HEK293 (cell line): ENCODE measurements around the gene LILRA1.

ENCODE experiments used
- CTCF ChIA-PET: fragments of 350-600 bp; formaldehyde crosslinking; extraction: SDS; loops from one replicate; lab custom pipeline; 2021; ENCODE audit warnings: antibody characterized with exemption; lab: Yijun Ruan, JAX
- POLR2A ChIA-PET: fragments of 300-600 bp; formaldehyde crosslinking; extraction: SDS; loops from one replicate; lab custom pipeline; 2020; ENCODE audit warnings: antibody characterized with exemption, inconsistent platforms; lab: Yijun Ruan, JAX
- H3K27ac ChIP-seq: fragments of 200-500 bp; sonication (Bioruptor generic); 2 replicates; pipeline ENCODE4 v1.5.1; 2014; ENCODE audit warnings: low read depth, low read length, control low read depth, inconsistent platforms; ENCODE audit errors: extremely low read depth
- H3K36me3 ChIP-seq, 2 experiments: fragments of 200-500 bp in 1 of 2; sonication (Bioruptor generic) in 1 of 2; 1 replicate in 1 of 2; 2 replicates in 1 of 2; pipeline ENCODE4 v1.5.1; 2014 to 2017; ENCODE audit warnings: inconsistent platforms in 2 of 2, low read length in 2 of 2; ENCODE audit not compliant: control insufficient read depth in 2 of 2, insufficient read depth in 1 of 2
- H3K4me1 ChIP-seq: fragments of 200-500 bp; sonication (Bioruptor generic); 2 replicates; pipeline ENCODE4 v1.5.1; 2014; ENCODE audit warnings: mild to moderate bottlenecking, low read length, inconsistent platforms; ENCODE audit not compliant: control insufficient read depth, insufficient read depth
- H3K4me3 ChIP-seq: 2 replicates; pipeline ENCODE4 v1.5.1; 2011; ENCODE audit warnings: low read depth, mild to moderate bottlenecking, control low read depth, low read length, moderate library complexity
- H3K9me3 ChIP-seq: fragments of 200-500 bp; sonication (Bioruptor generic); 2 replicates; pipeline ENCODE4 v1.5.1; 2014; ENCODE audit warnings: low read depth, low read length, inconsistent platforms; ENCODE audit not compliant: control insufficient read depth, insufficient read depth
- EGR2 ChIP-seq: fragments of 450-650 bp; formaldehyde crosslinking; IDR thresholded peaks from 2 replicates; pipeline ENCODE4 v1.5.1; 2016; ENCODE audit warnings: low read depth, missing biosample characterization, missing genetic modification characterization
- INSM2 ChIP-seq: fragments of 450-650 bp; formaldehyde crosslinking; IDR thresholded peaks from 2 replicates; pipeline ENCODE4 v1.5.1; 2016; ENCODE audit warnings: missing biosample characterization, missing genetic modification characterization
- PRDM2 ChIP-seq: fragments of 450-650 bp; formaldehyde crosslinking; IDR thresholded peaks from 2 replicates; pipeline ENCODE4 v1.5.1; 2016; ENCODE audit warnings: missing biosample characterization, missing genetic modification characterization, borderline replicate concordance
- ZBTB11 ChIP-seq: fragments of 450-650 bp; formaldehyde crosslinking; conservative IDR thresholded peaks from 2 replicates; pipeline ENCODE4 v1.5.1; 2016; ENCODE audit warnings: low read depth, missing biosample characterization, missing genetic modification characterization
- ZBTB6 ChIP-seq: fragments of 450-650 bp; formaldehyde crosslinking; IDR thresholded peaks from 2 replicates; pipeline ENCODE4 v1.5.1; 2017; ENCODE audit warnings: missing biosample characterization, missing genetic modification characterization
- ZFP69B ChIP-seq: fragments of 450-650 bp; formaldehyde crosslinking; IDR thresholded peaks from 2 replicates; pipeline ENCODE4 v1.5.1; 2016; ENCODE audit warnings: missing biosample characterization, missing genetic modification characterization
- ZNF148 ChIP-seq: fragments of 450-650 bp; formaldehyde crosslinking; IDR thresholded peaks from 2 replicates; pipeline ENCODE4 v1.5.0; 2017; ENCODE audit warnings: missing biosample characterization, missing genetic modification characterization, borderline replicate concordance
- ZNF174 ChIP-seq: fragments of 450-650 bp; formaldehyde crosslinking; IDR thresholded peaks from 2 replicates; pipeline ENCODE4 v1.5.0; 2017; ENCODE audit warnings: missing biosample characterization, mild to moderate bottlenecking, missing genetic modification characterization
- ZNF2 ChIP-seq: fragments of 450-650 bp; formaldehyde crosslinking; IDR thresholded peaks from 2 replicates; pipeline ENCODE4 v1.5.1; 2016; ENCODE audit warnings: missing biosample characterization, missing genetic modification characterization
- ZNF211 ChIP-seq: fragments of 450-650 bp; formaldehyde crosslinking; IDR thresholded peaks from 2 replicates; pipeline ENCODE4 v1.5.1; 2016; ENCODE audit warnings: low read depth, missing biosample characterization, missing genetic modification characterization
- ZNF223 ChIP-seq: fragments of 450-650 bp; formaldehyde crosslinking; IDR thresholded peaks from 2 replicates; pipeline ENCODE4 v1.5.1; 2016; ENCODE audit warnings: missing biosample characterization, missing genetic modification characterization
- ZNF266 ChIP-seq: fragments of 450-650 bp; formaldehyde crosslinking; IDR thresholded peaks from 2 replicates; pipeline ENCODE4 v1.5.1; 2016; ENCODE audit warnings: missing biosample characterization, missing genetic modification characterization, low read depth
- ZNF654 ChIP-seq: fragments of 450-650 bp; formaldehyde crosslinking; IDR thresholded peaks from 2 replicates; pipeline ENCODE4 v1.5.1; 2016; ENCODE audit warnings: low read depth, missing biosample characterization, missing genetic modification characterization
- ZNF658 ChIP-seq: fragments of 450-650 bp; formaldehyde crosslinking; IDR thresholded peaks from 2 replicates; pipeline ENCODE4; 2016; ENCODE audit warnings: missing biosample characterization, missing genetic modification characterization
- ZNF791 ChIP-seq: fragments of 450-650 bp; formaldehyde crosslinking; IDR thresholded peaks from 2 replicates; pipeline ENCODE4 v1.5.1; 2016; ENCODE audit warnings: missing biosample characterization, missing genetic modification characterization

The LILRA1 gene

GRCh38 chr19:54606891-54607784 lies 13.7 kb downstream of the LILRA1 start (continued):
- TF ChIP-seq ZBTB6 (tag by site-specific recombination): no peak

- ChIA-PET POLR2A (no interaction called here), CTCF (no interaction called here)
- no peak overlapping the region for H3K4me3 ChIP-seq
- TF ChIP-seq ZNF658 (tag by site-specific recombination) (no peak), ZNF791 (tag by site-specific recombination) (no peak), INSM2 (tag by site-specific recombination) (no peak), ZNF2 (tag by site-specific recombination) (no peak), PRDM2 (tag by site-specific recombination) (no peak), ZFP69B (tag by site-specific recombination) (no peak)
- no peak overlapping the region for H3K27ac ChIP-seq
- H3K36me3 ChIP-seq: no peaks in the 10 kb centered on the region
- H3K4me1 ChIP-seq: no peaks in the 10 kb centered on the region
- no peaks in the 10 kb centered on the region; the same call in 1 of the 2 replicates for H3K9me3 ChIP-seq
Measured at GRCh38 chr19:54607785-54608150, 14.3 kb downstream of the LILRA1 start.

- CTCF ChIA-PET: no interaction called here
- H3K4me3 ChIP-seq: no peak overlapping the region
- H3K4me1 ChIP-seq: no peaks in the 10 kb centered on the region
- H3K9me3 ChIP-seq: no peaks in the 10 kb centered on the region; the same call in 1 of the 2 replicates
- no peaks in the 10 kb centered on the region for H3K36me3 ChIP-seq
- no peak overlapping the region for H3K27ac ChIP-seq
- POLR2A ChIA-PET: no interaction called here
- TF ChIP-seq ZBTB11 (tag by site-specific recombination) (no peak), EGR2 (tag by site-specific recombination) (no peak), ZNF266 (tag by site-specific recombination) (no peak), ZNF148 (tag by site-specific recombination) (no peak), ZNF211 (no peak), ZNF174 (tag by site-specific recombination) (no peak), ZNF223 (no peak), ZNF654 (tag by site-specific recombination) (no peak)
Measured at GRCh38 chr19:54608205-54608604, 14.8 kb downstream of the LILRA1 start.
